Measurements from ENCODE around the gene KCNT1.

KCNT1 gene

GRCh38 chr9:135737840-135738521, 36.0 kb downstream of the KCNT1 start:
- no peak for TF ChIP-seq EZH2phosphoT487 (conservative IDR thresholded peaks at IDR 0.05; ENCODE audit: low read length)
- TF ChIP-seq, protein P1, sequence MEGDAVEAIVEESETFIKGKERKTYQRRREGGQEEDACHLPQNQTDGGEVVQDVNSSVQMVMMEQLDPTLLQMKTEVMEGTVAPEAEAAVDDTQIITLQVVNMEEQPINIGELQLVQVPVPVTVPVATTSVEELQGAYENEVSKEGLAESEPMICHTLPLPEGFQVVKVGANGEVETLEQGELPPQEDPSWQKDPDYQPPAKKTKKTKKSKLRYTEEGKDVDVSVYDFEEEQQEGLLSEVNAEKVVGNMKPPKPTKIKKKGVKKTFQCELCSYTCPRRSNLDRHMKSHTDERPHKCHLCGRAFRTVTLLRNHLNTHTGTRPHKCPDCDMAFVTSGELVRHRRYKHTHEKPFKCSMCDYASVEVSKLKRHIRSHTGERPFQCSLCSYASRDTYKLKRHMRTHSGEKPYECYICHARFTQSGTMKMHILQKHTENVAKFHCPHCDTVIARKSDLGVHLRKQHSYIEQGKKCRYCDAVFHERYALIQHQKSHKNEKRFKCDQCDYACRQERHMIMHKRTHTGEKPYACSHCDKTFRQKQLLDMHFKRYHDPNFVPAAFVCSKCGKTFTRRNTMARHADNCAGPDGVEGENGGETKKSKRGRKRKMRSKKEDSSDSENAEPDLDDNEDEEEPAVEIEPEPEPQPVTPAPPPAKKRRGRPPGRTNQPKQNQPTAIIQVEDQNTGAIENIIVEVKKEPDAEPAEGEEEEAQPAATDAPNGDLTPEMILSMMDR (IDR thresholded peaks at IDR 0.05; ENCODE audit: insufficient read depth, low read length, poor library complexity, severe bottlenecking), result no peak
- Histone ChIP-seq H3K4me2 (ENCODE audit: low read depth, low read length, poor library complexity, severe bottlenecking) (no peak overlapping the region), H3K27ac (ENCODE audit: low read depth, low read length) (no peak overlapping the region), H3K79me2 (ENCODE audit: insufficient read depth, low read length) (no peaks in the 10 kb centered on the region), H3F3A (ENCODE audit: insufficient read depth) (no peaks in the 10 kb centered on the region), H3K36me3 (ENCODE audit: low read length) (no peaks in the 10 kb centered on the region), H3K9me2 (replicated peaks; ENCODE audit: insufficient read depth, low read length) (no peaks in the 10 kb centered on the region), H2AFZ (ENCODE audit: low read depth, low read length, severe bottlenecking) (no peak overlapping the region), H3K9ac (ENCODE audit: low read length) (no peak overlapping the region), H3K4me3 (ENCODE audit: insufficient read depth, low read length, poor library complexity, severe bottlenecking) (no peak overlapping the region), H3K9me3 (ENCODE audit: insufficient read depth, low read length) (no peaks in the 10 kb centered on the region), H3K27me3 (ENCODE audit: low read length) (no peaks in the 10 kb centered on the region), H4K20me1 (ENCODE audit: low read depth, low read length) (no peaks in the 10 kb centered on the region)

GRCh38 chr9:135739271-135740220, 37.6 kb downstream of the KCNT1 start:
- Histone ChIP-seq H3K79me2 (ENCODE audit: insufficient read depth, low read length) (no peaks in the 10 kb centered on the region), H4K20me1 (ENCODE audit: low read depth, low read length) (no peaks in the 10 kb centered on the region), H3K4me3 (ENCODE audit: insufficient read depth, low read length, poor library complexity, severe bottlenecking) (no peak overlapping the region), H3K27me3 (ENCODE audit: low read length) (no peaks in the 10 kb centered on the region), H3K9me3 (ENCODE audit: insufficient read depth, low read length) (no peaks in the 10 kb centered on the region), H3K9me2 (replicated peaks; ENCODE audit: insufficient read depth, low read length) (no peaks in the 10 kb centered on the region), H3F3A (ENCODE audit: insufficient read depth) (no peaks in the 10 kb centered on the region), H3K4me2 (ENCODE audit: low read depth, low read length, poor library complexity, severe bottlenecking) (no peak overlapping the region), H2AFZ (ENCODE audit: low read depth, low read length, severe bottlenecking) (no peak overlapping the region), H3K36me3 (ENCODE audit: low read length) (no peaks in the 10 kb centered on the region), H3K27ac (ENCODE audit: low read depth, low read length) (no peak overlapping the region), H3K9ac (ENCODE audit: low read length) (no peak overlapping the region)
- no peak for TF ChIP-seq EZH2phosphoT487 (conservative IDR thresholded peaks at IDR 0.05; ENCODE audit: low read length)
- TF ChIP-seq, protein P1 (IDR thresholded peaks at IDR 0.05; ENCODE audit: insufficient read depth, low read length, poor library complexity, severe bottlenecking), result no peak

DNA sequence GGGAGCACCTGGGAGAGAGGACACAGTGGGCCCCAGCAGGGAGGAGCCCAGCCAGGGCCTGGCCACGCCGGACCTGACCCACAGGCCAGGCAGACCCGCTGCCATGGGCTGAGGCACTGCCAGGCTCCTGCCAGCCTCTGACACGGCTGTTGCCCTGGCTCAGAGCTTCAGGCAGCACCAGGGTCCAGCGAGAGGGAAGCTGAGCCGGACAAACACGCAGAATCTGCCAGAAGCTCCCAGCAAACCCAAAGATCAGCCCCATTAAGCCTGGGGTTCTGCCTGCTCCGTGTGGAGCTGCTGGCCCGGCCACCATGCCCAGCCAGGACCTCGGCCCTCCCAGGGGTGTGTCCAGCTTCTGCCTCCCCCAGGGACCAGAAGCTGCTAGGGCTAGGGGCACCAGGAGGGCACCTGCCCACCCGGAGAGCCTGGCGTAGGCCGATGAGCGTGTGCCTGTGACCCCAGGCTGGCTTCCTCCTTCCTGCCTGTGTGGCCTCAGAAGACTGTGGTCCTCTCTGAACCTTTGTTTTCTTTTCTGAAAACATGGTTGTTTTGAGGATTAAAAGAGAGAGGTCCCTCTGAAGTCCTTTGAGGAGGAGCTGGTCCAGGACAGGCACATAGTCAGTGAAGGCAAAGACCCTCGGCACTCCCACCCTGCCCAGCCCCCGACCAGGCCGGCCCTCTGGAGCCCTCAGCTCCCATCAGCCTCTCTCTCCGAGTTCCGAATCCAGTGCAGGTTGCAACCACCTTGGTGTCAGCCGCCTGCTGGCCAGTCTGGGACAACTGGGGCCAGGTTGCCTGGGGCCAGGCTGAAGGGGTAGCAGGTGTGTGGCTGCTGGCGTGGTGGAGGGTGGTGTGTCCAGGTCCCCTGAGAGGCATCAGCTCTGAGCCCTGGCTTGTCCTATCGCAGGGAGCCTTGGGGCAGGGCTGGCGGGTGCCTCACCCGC, 39.6 kb downstream of the KCNT1 start:
- no peaks in the 10 kb centered on the region for H3K36me3 ChIP-seq (ENCODE audit: low read length)
- H3K9ac ChIP-seq (ENCODE audit: low read length), result no peak overlapping the region
- H3K27me3 ChIP-seq (ENCODE audit: low read length), result no peaks in the 10 kb centered on the region
- H3K4me2 ChIP-seq (ENCODE audit: low read depth, low read length, poor library complexity, severe bottlenecking), result no peak overlapping the region
- no peaks in the 10 kb centered on the region for H3K79me2 ChIP-seq (ENCODE audit: insufficient read depth, low read length)
- H3F3A ChIP-seq (ENCODE audit: insufficient read depth), result no peaks in the 10 kb centered on the region
- no peak overlapping the region for H3K27ac ChIP-seq (ENCODE audit: low read depth, low read length)
- H2AFZ ChIP-seq (ENCODE audit: low read depth, low read length, severe bottlenecking), result no peak overlapping the region
- H4K20me1 ChIP-seq (ENCODE audit: low read depth, low read length), result no peaks in the 10 kb centered on the region
- H3K9me2 ChIP-seq (replicated peaks; ENCODE audit: insufficient read depth, low read length), result no peaks in the 10 kb centered on the region
- TF ChIP-seq EZH2phosphoT487 (conservative IDR thresholded peaks at IDR 0.05; ENCODE audit: low read length), result no peak
- TF ChIP-seq, protein P1 (IDR thresholded peaks at IDR 0.05; ENCODE audit: insufficient read depth, low read length, poor library complexity, severe bottlenecking), result no peak
- H3K9me3 ChIP-seq (ENCODE audit: insufficient read depth, low read length), result no peaks in the 10 kb centered on the region
- H3K4me3 ChIP-seq (ENCODE audit: insufficient read depth, low read length, poor library complexity, severe bottlenecking), result no peak overlapping the region
